GM12874 (cell line): ENCODE measurements around the gene CD6.

ENCODE experiments used
- TF ChIP-seq, protein P1 (sequence below): IDR thresholded peaks from 2 replicates; pipeline ENCODE4 v1.5.1; 2011; ENCODE audit warnings: low read depth, mild to moderate bottlenecking, control low read depth, low read length, moderate library complexity; ENCODE audit not compliant: insufficient read depth

CD6 gene

GRCh38 chr11:60970369-60970774 is 1.1 kb upstream of the CD6 start:
- TF ChIP-seq, protein P1, sequence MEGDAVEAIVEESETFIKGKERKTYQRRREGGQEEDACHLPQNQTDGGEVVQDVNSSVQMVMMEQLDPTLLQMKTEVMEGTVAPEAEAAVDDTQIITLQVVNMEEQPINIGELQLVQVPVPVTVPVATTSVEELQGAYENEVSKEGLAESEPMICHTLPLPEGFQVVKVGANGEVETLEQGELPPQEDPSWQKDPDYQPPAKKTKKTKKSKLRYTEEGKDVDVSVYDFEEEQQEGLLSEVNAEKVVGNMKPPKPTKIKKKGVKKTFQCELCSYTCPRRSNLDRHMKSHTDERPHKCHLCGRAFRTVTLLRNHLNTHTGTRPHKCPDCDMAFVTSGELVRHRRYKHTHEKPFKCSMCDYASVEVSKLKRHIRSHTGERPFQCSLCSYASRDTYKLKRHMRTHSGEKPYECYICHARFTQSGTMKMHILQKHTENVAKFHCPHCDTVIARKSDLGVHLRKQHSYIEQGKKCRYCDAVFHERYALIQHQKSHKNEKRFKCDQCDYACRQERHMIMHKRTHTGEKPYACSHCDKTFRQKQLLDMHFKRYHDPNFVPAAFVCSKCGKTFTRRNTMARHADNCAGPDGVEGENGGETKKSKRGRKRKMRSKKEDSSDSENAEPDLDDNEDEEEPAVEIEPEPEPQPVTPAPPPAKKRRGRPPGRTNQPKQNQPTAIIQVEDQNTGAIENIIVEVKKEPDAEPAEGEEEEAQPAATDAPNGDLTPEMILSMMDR = peak; percentile 91

DNA sequence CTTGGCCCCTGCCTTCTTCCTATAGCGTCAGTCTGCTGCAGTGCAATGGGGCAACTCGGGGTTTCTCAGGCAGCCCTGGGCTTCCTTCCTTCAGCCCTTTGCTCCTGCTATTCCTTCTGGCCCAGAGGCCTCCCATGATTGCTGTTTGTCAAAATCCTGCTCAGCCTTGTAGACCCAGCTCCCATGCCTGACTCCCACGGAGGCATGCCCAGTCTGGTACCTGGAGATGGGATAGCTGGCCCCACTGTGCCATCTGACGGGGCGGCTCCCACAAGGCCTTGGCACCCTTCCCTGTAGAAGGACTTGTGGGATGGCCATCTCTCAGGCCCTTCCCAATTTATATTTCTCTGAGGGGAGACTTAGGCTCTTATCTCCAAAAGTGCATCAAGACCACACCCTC is 590 bp upstream of the CD6 start:
- TF ChIP-seq, protein P1 = no peak

GRCh38 chr11:60972182-60973030 is 926 bp downstream of the CD6 start:
- TF ChIP-seq, protein P1 = no peak

DNA sequence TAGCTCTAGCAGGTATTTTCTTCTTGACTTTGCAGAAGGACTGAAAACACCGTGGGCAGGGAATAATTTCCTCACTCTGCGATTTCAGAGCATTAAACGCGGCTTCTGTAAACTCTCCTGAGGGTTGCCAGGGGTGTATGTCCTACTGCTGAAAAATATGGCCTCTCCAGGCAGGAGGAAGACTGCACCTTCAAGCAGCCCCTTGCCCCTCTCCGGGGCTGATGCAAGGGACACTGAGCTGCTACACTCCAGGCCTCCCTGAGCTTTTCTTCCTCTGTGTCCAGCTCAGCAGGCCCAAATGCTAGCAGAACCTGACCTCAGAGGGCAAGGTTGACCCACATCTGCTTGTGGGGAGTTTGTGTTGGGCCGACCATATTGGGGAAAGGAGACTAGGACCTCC is 2.2 kb downstream of the CD6 start:
- TF ChIP-seq, protein P1 = no peak

DNA sequence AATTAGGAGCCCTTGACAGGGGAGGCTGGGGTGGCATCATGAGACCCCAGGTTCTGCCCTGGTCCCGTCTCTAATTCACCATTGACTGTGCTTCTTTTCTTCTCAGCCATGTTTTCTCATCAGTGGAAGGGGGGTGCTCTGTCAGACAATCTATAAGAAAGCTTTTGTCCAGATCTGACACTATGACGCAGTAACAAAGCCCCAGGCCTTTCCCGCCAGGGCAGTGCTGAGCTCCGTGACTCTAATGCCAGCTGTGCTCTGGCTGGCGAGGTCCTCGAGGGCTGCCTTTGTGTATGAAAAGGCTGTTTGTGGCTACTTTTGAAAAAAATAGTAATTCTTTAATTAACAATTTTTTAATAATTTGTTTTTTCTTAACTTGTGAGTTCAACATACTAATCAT is 3.2 kb downstream of the CD6 start:
- TF ChIP-seq, protein P1 = no peak

GRCh38 chr11:60977224-60977623 is 5.7 kb downstream of the CD6 start:
- TF ChIP-seq, protein P1 = no peak

GRCh38 chr11:60977836-60978235 is 6.4 kb downstream of the CD6 start:
- TF ChIP-seq, protein P1 = no peak
